CD4-positive, alpha-beta T cell treated with Interleukin-6 for 4 hours (primary cell): ENCODE results near the gene GOLPH3L.
"Not testable (repeated sequence)": the region's sequence is repeated elsewhere in the genome, so short reads cannot be mapped to it uniquely, and the experiment has no call there.

ENCODE experiments used
- DNase-seq: peaks from one replicate; pipeline ENCODE4 v3.0.0-alpha.2; 2020; ENCODE audit warnings: mixed read lengths

Gene GOLPH3L

GRCh38 chr1:150613061-150613920 lies 83.7 kb downstream of the GOLPH3L start:
- peak; percentile 65 for DNase-seq

DNA sequence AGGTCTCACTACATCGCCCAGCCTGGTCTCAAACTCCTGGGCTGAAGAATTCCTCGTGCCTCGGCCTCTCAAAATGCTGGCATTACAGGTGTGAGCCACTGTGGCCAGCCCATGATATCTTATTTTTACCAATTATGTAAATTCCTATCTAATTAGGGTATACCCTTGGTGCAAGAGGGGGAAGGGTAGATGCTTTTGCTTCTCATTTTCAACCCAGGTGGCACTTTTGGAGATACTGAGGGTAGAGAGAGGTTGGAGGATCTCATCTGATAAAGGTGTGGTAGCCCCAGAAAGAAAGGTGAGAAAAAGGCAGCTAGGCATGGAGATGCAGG lies 85.0 kb downstream of the GOLPH3L start:
- DNase-seq: no peak

DNA sequence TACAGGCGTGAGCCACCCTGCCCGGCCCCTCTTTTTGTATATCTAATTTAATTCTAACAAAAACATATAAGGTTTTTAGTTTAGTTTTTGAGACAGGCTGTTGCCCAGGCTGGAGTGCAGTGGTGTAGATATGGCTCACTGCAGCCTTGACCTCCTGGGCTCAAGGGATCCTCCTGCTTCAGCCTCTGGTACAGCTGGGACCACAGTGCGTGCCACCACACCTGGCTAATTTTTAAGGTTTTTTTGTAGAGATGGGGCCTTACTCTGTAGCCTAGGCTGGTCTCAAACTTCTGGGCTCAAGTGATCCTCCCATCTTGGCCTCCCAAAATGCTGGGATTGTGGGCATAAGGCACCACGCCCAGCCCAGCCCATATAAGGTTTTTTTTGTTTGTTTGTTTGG lies 86.4 kb downstream of the GOLPH3L start:
- DNase-seq: no peak

DNA sequence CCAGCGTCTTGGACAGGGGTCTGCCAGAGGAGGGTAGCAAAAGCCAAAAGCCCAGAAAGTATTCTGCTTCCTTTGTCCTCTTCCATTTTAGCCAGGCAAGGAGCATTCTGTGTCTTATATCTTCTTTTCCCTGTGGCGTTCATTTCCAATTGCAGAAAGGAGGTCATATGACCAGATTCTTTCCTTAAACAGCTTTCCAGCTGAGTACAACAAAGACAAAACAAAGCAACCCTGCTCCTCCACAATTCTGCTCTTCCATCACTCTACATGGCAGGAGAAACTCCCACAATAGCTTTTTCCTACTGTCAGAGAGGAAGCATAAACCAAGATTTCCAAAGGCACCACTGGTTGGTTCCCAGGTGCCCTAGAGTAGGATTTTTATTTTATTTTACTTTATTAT lies 87.2 kb downstream of the GOLPH3L start:
- no peak for DNase-seq

GRCh38 chr1:150606463-150607142 lies 90.4 kb downstream of the GOLPH3L start:
- no peak for DNase-seq

DNA sequence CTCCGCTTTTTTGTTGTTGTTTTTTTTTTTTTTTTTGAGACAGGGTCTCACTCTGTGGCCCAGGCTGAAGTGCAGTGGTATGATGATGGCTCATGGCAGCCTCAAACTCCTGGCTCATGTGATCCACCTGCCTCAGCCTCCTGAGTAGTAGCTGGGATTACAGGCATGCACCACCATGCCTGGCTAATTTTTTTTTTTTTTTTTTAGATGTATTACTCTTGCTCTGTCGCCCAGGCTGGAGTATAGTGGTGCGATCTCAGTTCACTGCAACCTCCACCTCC lies 91.6 kb downstream of the GOLPH3L start:
- not testable (repeated sequence) for DNase-seq

DNA sequence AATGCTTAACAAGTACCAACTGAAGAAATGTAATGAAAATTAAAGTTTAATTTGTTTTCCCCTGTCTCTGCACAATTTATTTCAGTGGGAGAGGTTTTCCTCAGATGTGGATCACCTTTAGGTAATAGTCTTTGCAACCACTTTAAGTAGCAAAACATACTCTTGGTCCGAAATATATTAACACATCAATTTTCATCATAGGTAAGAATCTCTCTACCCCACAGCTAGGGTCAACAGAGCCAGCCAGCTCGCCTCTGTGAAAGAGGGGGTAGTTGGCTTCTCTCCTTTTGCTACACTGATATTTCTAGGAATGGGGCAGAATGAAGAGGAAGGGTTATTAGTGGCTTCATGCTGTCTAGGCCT lies 92.7 kb downstream of the GOLPH3L start:
- no peak for DNase-seq

GRCh38 chr1:150603711-150604110 lies 93.2 kb downstream of the GOLPH3L start:
- DNase-seq: no peak

DNA sequence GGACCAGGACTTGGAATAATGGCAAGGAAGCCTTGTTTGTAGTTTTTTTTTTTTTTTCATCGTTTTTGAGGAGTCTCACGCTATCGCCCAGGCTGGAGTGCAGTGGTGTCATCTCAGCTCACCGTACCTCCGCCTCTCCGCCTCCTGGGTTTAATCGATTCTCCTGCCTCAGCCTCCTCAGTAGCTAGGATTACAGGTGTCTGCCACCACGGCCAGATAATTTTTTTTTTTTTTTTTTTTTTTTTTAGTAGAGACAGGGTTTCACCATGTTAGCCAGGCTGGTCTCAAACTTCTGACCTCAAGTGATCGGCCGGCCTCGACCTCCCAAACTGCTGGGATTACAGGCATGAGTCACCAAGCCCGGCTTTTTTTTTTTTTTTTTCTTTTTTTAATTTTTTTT lies 94.6 kb downstream of the GOLPH3L start:
- DNase-seq: not testable (repeated sequence)

- DNase-seq: no peak
Observed at GRCh38 chr1:150601540-150601939, 95.4 kb downstream of the GOLPH3L start.

DNA sequence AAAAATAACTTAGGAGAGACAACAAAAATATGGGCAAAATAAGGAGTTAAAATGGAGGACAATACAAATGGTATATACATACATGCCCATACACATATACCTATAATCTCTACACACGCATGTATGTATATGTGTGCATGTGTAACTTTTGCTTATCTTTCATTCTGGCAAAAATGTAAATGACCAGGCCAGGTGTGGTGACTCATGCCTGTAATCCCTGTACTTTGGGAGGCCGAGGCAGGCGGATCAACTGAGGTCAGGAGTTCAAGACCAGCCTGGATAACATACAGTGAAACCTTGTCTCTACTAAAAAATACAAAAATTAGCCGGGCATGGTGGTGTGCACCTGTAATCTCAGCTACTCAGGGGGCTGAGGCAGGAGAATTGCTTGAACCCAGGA lies 98.6 kb downstream of the GOLPH3L start:
- not testable (repeated sequence) for DNase-seq

DNA sequence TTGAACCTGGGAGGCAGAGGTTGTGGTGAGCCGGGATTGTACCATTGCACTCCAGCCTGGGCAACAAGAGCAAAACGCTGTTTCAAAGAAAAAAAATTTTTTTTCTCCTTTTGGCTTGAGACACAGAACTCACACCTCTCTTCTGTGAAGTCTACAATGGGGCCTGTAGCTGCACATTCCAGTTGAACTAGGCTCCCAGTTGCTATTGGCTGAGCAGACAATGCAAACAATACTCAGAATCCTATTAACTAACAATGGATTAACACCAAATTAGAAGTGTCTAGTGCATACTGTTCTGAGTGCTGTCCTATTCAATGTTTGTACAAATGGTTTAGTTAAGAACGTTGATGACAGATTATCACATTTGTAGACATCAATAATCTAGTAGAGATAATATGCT lies 100.0 kb downstream of the GOLPH3L start:
- DNase-seq: no peak
